Astrocyte (in vitro differentiated cells and primary cell): Measurements from ENCODE around the gene UBR1. TPM values are rescaled to one million over a fixed set of nuclear protein-coding genes. Genes with fewer than 3 reads are reported as not detected.
A peak's percentile ranks its signal among the peaks of the same experiment; 100 is the strongest.
"Not testable (repeated sequence)": the region's sequence is repeated elsewhere in the genome, so short reads cannot be mapped to it uniquely, and the experiment has no call there.

ENCODE experiments used
- DNase-seq: peaks from one replicate; pipeline ENCODE4 v3.0.0-alpha.2; 2010; ENCODE audit warnings: low read depth
- FAIRE-seq: peaks from 2 replicates; lab custom pipeline; 2011; peaks lifted over from hg19 to GRCh38; lab: Jason Lieb, UNC
- H2AFZ ChIP-seq: 2 replicates; pipeline ENCODE4 v1.6.0; 2012; ENCODE audit warnings: low read depth, low read length, inconsistent platforms
- H3K27ac ChIP-seq: 2 replicates; pipeline ENCODE4 v1.5.1; 2011; ENCODE audit warnings: low read depth, low read length, inconsistent platforms
- H3K27me3 ChIP-seq: 2 replicates; pipeline ENCODE4 v1.6.0; 2011; ENCODE audit warnings: low read length, inconsistent platforms; ENCODE audit not compliant: insufficient read depth
- H3K36me3 ChIP-seq: 2 replicates; pipeline ENCODE4 v1.5.1; 2011; ENCODE audit warnings: low read length, inconsistent platforms; ENCODE audit not compliant: insufficient read depth
- H3K4me1 ChIP-seq: 2 replicates; pipeline ENCODE4 v1.5.1; 2011; ENCODE audit warnings: low read length, inconsistent platforms; ENCODE audit not compliant: insufficient read depth
- H3K4me2 ChIP-seq: 2 replicates; pipeline ENCODE4 v1.6.0; 2012; ENCODE audit warnings: low read length, inconsistent platforms
- H3K4me3 ChIP-seq: 2 replicates; pipeline ENCODE4 v1.5.1; 2011; ENCODE audit warnings: low read depth, mild to moderate bottlenecking, low read length, inconsistent platforms; ENCODE audit not compliant: insufficient read depth
- H3K79me2 ChIP-seq: 2 replicates; pipeline ENCODE4 v1.6.0; 2012; ENCODE audit warnings: mild to moderate bottlenecking, low read length, inconsistent platforms; ENCODE audit not compliant: insufficient read depth
- H3K9ac ChIP-seq: 2 replicates; pipeline ENCODE4 v1.6.0; 2012; ENCODE audit warnings: mild to moderate bottlenecking, low read length, inconsistent platforms
- H3K9me3 ChIP-seq: 2 replicates; pipeline ENCODE4 v1.5.1; 2012; ENCODE audit warnings: low read depth, mild to moderate bottlenecking, low read length, inconsistent platforms; ENCODE audit not compliant: insufficient read depth
- H4K20me1 ChIP-seq: 2 replicates; pipeline ENCODE4 v1.6.0; 2012; ENCODE audit warnings: low read length, inconsistent platforms; ENCODE audit not compliant: insufficient read depth
- H3K27ac Mint-ChIP-seq: one replicate; pipeline ENCODE4 v1.8.0; 2021; ENCODE audit warnings: mild to moderate bottlenecking, mixed read lengths; ENCODE audit not compliant: unreplicated experiment
- H3K27me3 Mint-ChIP-seq: one replicate; pipeline ENCODE4 v1.8.0; 2021; ENCODE audit warnings: low read depth, mixed read lengths; ENCODE audit not compliant: unreplicated experiment
- H3K36me3 Mint-ChIP-seq: one replicate; pipeline ENCODE4 v1.8.0; 2021; ENCODE audit warnings: low read depth, mixed read lengths; ENCODE audit not compliant: unreplicated experiment
- H3K4me1 Mint-ChIP-seq: one replicate; pipeline ENCODE4 v1.8.0; 2021; ENCODE audit warnings: low read depth, mixed read lengths; ENCODE audit not compliant: unreplicated experiment
- H3K4me3 Mint-ChIP-seq: one replicate; pipeline ENCODE4 v1.8.0; 2021; ENCODE audit warnings: mild to moderate bottlenecking, moderate library complexity, mixed read lengths; ENCODE audit not compliant: unreplicated experiment
- H3K9me3 Mint-ChIP-seq: one replicate; pipeline ENCODE4 v1.8.0; 2021; ENCODE audit warnings: mild to moderate bottlenecking, mixed read lengths; ENCODE audit not compliant: unreplicated experiment
- EZH2 ChIP-seq: IDR thresholded peaks from 2 replicates; pipeline ENCODE4 v1.6.1; 2012; ENCODE audit warnings: mild to moderate bottlenecking, low read length, inconsistent platforms; ENCODE audit not compliant: insufficient read depth
- total RNA-seq: library from RNA; stranded (reverse); gene quantifications from 2 replicates; pipeline ENCODE4 v1.2.1, GENCODE V29; 2021
- TF ChIP-seq, protein P1 (sequence below): IDR thresholded peaks from 2 replicates; pipeline ENCODE4 v1.5.1; 2011; ENCODE audit warnings: low read depth, mild to moderate bottlenecking, inconsistent platforms, low read length, moderate library complexity; ENCODE audit not compliant: insufficient read depth

Gene UBR1
- total RNA-seq, 1 donor from 2014 or later = 25.7 TPM

DNA sequence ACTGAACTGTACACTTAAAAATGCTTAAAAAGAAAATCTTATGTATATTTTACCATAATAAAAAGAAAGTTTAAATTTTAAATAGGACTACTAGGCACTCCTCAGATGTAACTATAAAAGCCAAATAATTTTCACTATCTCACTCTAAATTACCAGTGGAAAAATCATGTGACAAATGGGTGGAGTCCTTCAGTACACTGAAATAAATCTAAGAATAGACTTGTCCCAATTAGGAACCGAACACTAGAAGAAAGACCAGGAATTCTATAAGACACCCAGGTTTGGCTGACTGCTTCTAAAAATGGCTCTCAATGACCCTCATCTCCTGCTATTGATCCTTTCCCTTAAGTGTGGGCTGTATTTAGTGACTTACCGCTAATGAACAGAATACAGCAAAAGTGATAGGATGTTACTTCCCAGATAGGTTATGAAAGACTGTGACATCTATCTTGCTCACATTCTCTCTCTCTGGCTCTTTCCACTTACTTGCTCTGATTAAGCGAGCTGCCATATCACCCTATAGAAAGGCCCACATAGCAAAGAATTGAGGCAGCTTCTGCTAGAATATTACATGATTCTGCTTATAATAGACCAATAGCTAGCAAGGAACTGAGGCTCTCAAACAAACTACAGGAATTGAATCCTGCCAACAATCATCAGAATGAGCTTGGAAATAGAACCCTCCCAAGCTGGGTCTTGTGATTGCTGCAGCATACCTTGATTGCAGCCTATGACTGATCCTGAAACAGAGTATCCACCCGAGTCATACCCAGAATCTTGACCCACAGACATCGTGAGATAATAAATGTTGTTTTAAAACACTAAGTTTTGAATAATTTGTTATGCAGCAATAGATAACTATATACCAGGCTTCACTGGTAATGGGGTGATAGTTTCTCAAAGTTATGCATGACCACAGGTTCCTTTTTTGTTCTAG lies 202.2 kb downstream of the UBR1 start:
- Mint-ChIP-seq H3K9me3 (no peaks in the 10 kb centered on the region), H3K27ac (no peak overlapping the region), H3K27me3 (no peaks in the 10 kb centered on the region), H3K4me1 (peaks cover 3% of the 10 kb centered on the region), H3K36me3 (no peaks in the 10 kb centered on the region), H3K4me3 (no peak overlapping the region)
- Histone ChIP-seq H2AFZ (no peak overlapping the region), H4K20me1 (no peaks in the 10 kb centered on the region), H3K4me1 (no peaks in the 10 kb centered on the region), H3K4me3 (no peak overlapping the region), H3K4me2 (no peak overlapping the region), H3K79me2 (peaks cover 10% of the 10 kb centered on the region), H3K27ac (no peak overlapping the region), H3K9ac (no peak overlapping the region), H3K36me3 (no peaks in the 10 kb centered on the region), H3K27me3 (no peaks in the 10 kb centered on the region), H3K9me3 (no peaks in the 10 kb centered on the region)
- FAIRE-seq (peak; percentile 62), DNase-seq (no peak)
- no peak for TF ChIP-seq EZH2
- TF ChIP-seq, protein P1, sequence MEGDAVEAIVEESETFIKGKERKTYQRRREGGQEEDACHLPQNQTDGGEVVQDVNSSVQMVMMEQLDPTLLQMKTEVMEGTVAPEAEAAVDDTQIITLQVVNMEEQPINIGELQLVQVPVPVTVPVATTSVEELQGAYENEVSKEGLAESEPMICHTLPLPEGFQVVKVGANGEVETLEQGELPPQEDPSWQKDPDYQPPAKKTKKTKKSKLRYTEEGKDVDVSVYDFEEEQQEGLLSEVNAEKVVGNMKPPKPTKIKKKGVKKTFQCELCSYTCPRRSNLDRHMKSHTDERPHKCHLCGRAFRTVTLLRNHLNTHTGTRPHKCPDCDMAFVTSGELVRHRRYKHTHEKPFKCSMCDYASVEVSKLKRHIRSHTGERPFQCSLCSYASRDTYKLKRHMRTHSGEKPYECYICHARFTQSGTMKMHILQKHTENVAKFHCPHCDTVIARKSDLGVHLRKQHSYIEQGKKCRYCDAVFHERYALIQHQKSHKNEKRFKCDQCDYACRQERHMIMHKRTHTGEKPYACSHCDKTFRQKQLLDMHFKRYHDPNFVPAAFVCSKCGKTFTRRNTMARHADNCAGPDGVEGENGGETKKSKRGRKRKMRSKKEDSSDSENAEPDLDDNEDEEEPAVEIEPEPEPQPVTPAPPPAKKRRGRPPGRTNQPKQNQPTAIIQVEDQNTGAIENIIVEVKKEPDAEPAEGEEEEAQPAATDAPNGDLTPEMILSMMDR = no peak

DNA sequence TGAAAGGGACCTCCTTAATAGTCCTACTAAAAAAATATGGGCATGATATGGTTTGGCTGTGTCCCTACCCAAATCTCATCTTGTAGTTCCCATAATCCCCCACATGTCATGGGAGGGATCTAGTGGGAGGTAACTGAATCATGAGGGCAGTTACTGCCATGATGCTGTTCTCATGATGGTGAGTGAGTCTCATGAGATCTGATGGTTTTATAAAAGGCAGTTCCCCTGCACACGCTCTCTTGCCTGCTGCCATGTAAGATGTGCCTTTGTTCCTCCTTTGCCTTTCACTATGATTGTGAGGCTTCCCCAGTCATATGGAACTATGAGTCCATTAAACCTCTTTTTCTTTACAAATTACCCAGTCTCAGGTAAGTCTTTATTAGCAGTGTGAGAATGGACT lies 211.9 kb downstream of the UBR1 start:
- not testable (repeated sequence) for H3K9me3 ChIP-seq, H3K4me3 Mint-ChIP-seq, H3K36me3 ChIP-seq, H3K36me3 Mint-ChIP-seq, H3K9ac ChIP-seq, H2AFZ ChIP-seq, H3K4me2 ChIP-seq, H3K27ac Mint-ChIP-seq, H3K9me3 Mint-ChIP-seq, H3K27me3 ChIP-seq, FAIRE-seq, H3K4me3 ChIP-seq, H3K27ac ChIP-seq, H3K4me1 Mint-ChIP-seq, H3K27me3 Mint-ChIP-seq, DNase-seq, H4K20me1 ChIP-seq
- peaks cover 19% of the 10 kb centered on the region for H3K79me2 ChIP-seq
- peaks cover 17% of the 10 kb centered on the region for H3K4me1 ChIP-seq

Other genes starting within 250 kb of the UBR1 start
- 12.9 and 14.8 TPM in 2 replicates for gene TTBK2, start 185.3 kb downstream of the UBR1 start, total RNA-seq
- gene TMEM62, start 27.5 kb upstream of the UBR1 start, total RNA-seq = 14.0 and 15.2 TPM in 2 replicates
- gene CCNDBP1, start 79.4 kb upstream of the UBR1 start, total RNA-seq = 35.7 and 37.0 TPM in 2 replicates
- gene EPB42, start 115.0 kb upstream of the UBR1 start, total RNA-seq = not detected in 2 replicates
- gene TGM5, start 160.9 kb upstream of the UBR1 start, total RNA-seq = 0.16 TPM in 1 of 2 replicates, not detected in the other
- gene TGM7, start 196.2 kb upstream of the UBR1 start, total RNA-seq = not detected in 2 replicates
- gene LCMT2, start 224.5 kb upstream of the UBR1 start, total RNA-seq = 4.7 and 4.8 TPM in 2 replicates